SKM-1 treated with dmso at 0.1 percent for 144 hours (cell line): ENCODE measurements around the gene GABRA1.

Experiments used
- DNase-seq: peaks from one replicate; lab custom pipeline; 2025; ENCODE audit not compliant: unreplicated experiment; lab: John Stamatoyannopoulos, UW

Gene GABRA1

GRCh38 chr5:161847941-161848391 is at the start of gene GABRA1:
Gene GABRA1, plus strand, starts transcription at chr5:161848120. Its CDS starts 2,691 bp downstream, at chr5:161850811.
- DNase-seq, result no peak

DNA sequence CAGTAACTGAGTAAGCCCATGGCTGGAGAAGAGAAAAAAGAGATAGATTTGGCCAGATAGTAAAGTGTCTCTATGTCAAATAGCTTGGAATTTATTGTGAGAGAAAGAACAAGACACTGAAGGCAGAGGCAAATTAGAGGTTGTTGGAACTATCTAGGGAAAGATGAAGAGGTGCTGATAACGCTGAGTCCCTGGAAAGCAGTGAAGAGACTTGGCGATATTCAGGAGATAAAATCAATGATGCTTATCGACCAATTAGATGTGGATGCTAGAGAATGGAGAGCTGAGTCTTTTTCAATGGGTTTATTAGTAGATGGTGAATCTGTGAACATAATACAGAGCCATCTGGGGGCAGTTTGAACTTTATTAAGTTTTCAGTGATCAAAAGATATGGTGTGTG is 48.6 kb upstream of the GABRA1 start:
- DNase-seq, result no peak

GRCh38 chr5:161804263-161804662 is 43.7 kb upstream of the GABRA1 start:
- DNase-seq, result no peak

DNA sequence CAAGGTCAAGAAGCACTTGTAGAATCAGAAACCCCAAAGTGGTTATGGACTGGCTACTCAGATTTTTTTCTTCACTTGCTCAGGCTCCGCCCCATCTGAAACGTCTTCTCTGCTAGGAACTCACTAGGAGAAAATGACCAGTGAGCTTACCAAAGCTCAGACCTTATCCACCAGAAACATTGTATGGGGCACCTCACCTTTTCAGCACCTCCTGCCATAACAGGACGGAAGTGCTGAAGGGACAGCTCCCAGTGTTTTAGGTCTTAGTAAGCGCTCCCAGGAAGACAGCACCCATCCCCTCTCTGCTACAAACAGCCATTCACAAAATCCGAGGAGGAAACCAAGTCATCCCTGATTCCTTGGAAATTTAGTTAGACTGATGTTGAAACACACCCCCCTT is 1.2 kb upstream of the GABRA1 start:
- DNase-seq, result no peak

DNA sequence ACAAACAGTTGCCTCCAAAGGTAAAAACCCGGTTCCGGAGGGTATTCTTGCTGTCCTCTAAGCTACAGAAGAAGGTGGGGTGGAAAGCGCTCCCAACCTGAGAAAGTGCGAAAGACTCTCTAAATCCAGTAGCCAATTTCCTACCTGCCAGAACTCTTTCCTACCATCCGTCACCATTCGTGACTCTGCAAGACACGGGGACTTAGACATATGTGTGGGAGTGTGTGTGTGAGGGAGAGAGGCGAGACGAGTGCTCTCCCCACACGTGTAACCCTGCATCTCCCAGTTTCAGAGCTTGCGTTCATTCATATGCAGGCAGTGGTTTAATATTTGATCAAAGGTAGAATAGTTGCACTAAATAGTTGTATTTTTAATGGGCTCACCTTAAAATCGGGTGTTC is 473 bp upstream of the GABRA1 start:
- no peak for DNase-seq

DNA sequence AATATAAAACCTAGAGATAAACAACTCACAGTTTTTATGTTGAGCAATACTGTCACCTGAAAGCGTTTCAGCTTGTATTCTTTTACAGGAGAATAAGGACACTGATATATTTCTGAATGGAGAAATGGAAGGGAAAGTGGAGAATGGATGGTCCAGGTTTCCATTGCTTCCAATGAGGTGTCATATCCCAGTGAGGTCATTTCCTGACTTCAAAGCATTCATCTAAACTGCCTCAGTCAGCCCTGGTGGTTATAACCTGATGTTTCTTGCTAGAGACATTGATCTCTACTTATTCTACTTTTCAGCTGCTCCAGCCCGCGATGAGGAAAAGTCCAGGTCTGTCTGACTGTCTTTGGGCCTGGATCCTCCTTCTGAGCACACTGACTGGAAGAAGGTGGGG is 2.6 kb downstream of the GABRA1 start:
- DNase-seq, result no peak

- no peak for DNase-seq
These were observed 3.9 kb downstream of the GABRA1 start for GRCh38 chr5:161851691-161852299.

GRCh38 chr5:161857358-161857757 is 9.4 kb downstream of the GABRA1 start:
- DNase-seq, result no peak

DNA sequence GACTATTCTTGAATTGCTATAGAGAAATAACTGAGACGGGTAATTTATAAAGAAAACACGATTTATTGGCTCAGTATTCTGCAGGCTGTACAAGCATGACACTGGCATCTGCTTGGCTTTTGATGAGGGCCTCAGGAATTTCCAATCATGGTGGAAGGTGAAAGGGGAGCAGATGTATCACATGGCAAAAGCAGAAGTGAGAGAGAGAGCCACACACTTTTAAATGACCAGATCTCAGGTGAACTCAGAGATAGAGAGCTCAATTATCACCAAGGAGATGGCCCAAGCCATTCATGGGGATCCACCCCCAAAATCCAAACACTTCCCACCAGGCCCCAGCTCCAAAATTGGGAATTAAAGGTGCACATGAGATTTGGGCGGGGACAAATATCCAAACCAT is 15.3 kb downstream of the GABRA1 start:
- no peak for DNase-seq

GRCh38 chr5:161863811-161864210 is 15.9 kb downstream of the GABRA1 start:
- DNase-seq, result no peak

DNA sequence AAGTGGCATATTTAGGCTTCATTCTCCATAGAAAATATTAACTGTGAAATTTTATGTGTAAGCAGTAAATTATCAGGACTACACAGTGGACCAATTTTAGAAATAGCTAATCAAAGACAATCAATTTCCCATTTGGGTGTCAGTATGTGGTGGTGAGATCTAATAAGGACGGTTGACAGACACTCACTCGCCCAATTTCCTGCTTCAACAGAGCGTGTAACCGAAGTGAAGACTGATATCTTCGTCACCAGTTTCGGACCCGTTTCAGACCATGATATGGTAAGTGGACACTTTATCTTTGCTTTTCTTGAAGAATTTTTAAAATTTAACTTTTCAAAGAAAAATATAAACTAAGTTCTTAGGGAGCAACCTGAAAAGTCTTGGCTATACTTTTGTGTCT is 17.6 kb downstream of the GABRA1 start:
- no peak for DNase-seq

- DNase-seq, result no peak
These were observed 42.1 kb downstream of the GABRA1 start for GRCh38 chr5:161889971-161890370.

- DNase-seq, result no peak
These were observed 47.6 kb downstream of the GABRA1 start for GRCh38 chr5:161895514-161895913.

- DNase-seq, result no peak
These were observed 49.1 kb downstream of the GABRA1 start for GRCh38 chr5:161897033-161897432.

GRCh38 chr5:161899590-161899989 is 51.7 kb downstream of the GABRA1 start:
- DNase-seq, result no peak

- no peak for DNase-seq
These were observed 53.1 kb downstream of the GABRA1 start for GRCh38 chr5:161900981-161901380.

DNA sequence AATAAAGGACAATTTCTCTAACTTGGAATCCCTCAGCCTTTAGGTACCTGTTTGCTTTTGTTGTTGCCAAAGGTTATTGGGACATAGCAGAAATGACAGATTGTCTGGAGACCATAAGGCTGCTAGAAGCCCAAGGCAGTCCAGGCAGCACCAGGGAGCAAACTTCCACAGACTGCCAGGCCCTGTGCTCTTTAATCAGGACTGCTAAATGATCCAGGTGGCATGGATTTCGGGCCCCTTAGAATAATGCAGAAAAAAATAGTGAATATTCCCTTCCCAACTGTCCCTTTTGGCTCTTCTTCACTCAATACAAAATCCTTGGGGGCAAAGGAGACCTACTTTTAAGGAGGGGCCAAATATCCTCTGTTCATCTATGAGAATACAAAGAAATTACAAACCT is 73.9 kb downstream of the GABRA1 start:
- DNase-seq, result no peak

DNA sequence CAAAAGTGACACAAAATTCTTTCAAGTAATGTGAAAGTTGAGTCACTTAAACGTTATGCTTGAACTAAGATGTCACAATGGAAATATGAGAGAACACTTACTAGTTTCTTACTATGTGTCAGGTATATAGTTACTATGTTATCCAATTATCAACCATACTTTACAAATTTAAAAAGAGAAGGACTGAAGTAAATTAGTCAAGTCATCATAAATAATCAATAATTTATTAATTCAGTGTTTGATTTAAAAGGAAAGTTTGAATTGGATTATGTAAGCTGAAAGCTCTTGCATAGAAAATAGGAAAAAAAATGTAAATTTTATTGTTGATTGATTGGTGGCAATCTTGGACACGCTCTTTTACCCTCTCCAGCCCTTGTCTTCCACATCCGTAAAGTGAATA is 76.3 kb downstream of the GABRA1 start:
- DNase-seq, result no peak

DNA sequence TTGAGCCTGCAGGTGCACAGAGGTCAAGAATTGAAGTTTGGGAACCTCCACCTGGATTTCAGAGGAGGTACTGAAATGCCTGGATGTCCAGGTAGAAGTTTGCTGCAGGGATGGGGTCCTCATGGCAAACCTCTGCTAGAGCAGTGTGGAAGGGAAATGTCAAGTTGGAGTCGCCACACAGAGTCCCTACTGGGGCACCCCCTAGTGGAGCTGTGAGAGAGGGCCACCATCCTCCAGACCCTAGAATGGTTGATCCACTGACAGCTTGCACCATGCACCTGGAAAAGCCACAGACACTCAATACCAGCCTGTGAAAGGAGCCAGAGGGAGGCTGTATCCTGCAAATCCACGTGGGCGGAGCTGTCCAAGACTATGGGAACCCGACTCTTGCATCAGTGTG is 78.0 kb downstream of the GABRA1 start:
- no peak for DNase-seq

GRCh38 chr5:161934486-161934885 is 86.6 kb downstream of the GABRA1 start:
- no peak for DNase-seq

GRCh38 chr5:161944974-161945373 is 97.1 kb downstream of the GABRA1 start:
- no peak for DNase-seq

- no peak for DNase-seq
These were observed 99.0 kb downstream of the GABRA1 start for GRCh38 chr5:161946911-161947310.
